Brain microvascular endothelial cell (primary cell): ENCODE measurements around the gene UBE2O.
A peak's percentile ranks its signal among the peaks of the same experiment; 100 is the strongest.

Experiments used
- DNase-seq: peaks from one replicate; pipeline ENCODE4 v3.0.0-alpha.2; 2020
- H3K27ac ChIP-seq: fragments of 250-450 bp; sonication (Bioruptor Pico); 2 replicates; pipeline ENCODE4 v1.5.1; 2020; ENCODE audit warnings: mild to moderate bottlenecking, moderate library complexity
- H3K27me3 ChIP-seq: fragments of 250-450 bp; sonication (Bioruptor Pico); replicated peaks from 2 replicates; pipeline ENCODE4 v1.5.1; 2020; ENCODE audit warnings: mild to moderate bottlenecking
- H3K36me3 ChIP-seq: fragments of 250-450 bp; sonication (Bioruptor Pico); replicated peaks from 2 replicates; pipeline ENCODE4 v1.5.1; 2020; ENCODE audit warnings: mild to moderate bottlenecking
- H3K4me3 ChIP-seq: 2 replicates; pipeline ENCODE4 v1.5.1; 2011; ENCODE audit warnings: low read depth, mild to moderate bottlenecking, control low read depth, low read length, moderate library complexity
- in situ Hi-C: cut with HindIII; loops from 2 replicates; pipeline ENCODE4 v1.10.0; 2017; ENCODE audit warnings: low sequenced_read_pairs, low pct_ligation_motif_present
- TF ChIP-seq, protein P1 (sequence below): IDR thresholded peaks from 2 replicates; pipeline ENCODE4 v1.5.1; 2011; ENCODE audit warnings: low read depth, mild to moderate bottlenecking, moderate library complexity, low read length, control low read depth, inconsistent platforms; ENCODE audit errors: missing control alignments

UBE2O gene

DNA sequence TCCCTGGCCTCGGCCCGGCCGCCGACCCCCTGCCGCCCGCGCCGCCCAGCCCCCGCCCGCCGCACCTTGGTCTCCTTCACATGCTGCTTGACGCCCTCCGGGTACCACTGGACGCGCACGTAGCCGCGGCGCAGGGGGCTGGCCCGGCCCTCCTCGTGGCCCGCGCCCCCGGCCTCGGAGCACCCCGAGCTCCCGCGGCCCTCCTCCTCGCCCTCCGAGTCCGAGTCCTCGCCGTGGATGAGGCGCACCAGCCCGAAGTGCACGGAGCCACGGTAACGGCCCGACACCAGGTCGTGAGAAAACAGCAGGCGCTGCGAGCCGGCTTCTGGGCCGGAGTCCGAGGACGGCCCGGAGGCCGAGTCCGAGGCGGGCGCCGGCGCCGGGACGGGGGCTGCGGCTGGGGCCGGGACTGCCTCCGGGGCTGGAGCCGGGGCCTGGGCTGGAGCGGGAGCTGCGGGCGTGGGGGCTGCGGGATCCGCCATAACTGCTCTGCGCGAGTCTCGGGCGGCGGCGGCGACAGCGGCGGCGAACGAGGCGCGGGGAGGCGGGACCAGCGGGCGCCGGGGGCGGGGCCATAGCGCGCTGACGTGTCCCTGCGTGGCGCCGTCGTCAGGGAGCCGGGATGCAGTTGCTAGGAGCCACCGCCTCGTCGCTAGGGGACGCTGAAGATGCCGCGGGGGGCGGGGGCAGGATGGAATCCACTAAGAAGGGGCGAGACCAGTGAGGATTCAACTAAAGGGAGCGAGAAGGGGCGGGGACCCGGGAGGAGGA is at the start of gene UBE2O:
TSS of gene UBE2O (minus strand) at position 493 of the 771 bp plus-strand sequence. CDS start at position 482, 11 bp downstream.
- H3K4me3 ChIP-seq: peak within 1 kb of the TSS; percentile 74
- H3K36me3 ChIP-seq: no peaks in the 10 kb centered on the region
- DNase-seq: peak; percentile 74
- TF ChIP-seq, protein P1, sequence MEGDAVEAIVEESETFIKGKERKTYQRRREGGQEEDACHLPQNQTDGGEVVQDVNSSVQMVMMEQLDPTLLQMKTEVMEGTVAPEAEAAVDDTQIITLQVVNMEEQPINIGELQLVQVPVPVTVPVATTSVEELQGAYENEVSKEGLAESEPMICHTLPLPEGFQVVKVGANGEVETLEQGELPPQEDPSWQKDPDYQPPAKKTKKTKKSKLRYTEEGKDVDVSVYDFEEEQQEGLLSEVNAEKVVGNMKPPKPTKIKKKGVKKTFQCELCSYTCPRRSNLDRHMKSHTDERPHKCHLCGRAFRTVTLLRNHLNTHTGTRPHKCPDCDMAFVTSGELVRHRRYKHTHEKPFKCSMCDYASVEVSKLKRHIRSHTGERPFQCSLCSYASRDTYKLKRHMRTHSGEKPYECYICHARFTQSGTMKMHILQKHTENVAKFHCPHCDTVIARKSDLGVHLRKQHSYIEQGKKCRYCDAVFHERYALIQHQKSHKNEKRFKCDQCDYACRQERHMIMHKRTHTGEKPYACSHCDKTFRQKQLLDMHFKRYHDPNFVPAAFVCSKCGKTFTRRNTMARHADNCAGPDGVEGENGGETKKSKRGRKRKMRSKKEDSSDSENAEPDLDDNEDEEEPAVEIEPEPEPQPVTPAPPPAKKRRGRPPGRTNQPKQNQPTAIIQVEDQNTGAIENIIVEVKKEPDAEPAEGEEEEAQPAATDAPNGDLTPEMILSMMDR: peak; percentile 54
- H3K27me3 ChIP-seq: no peaks in the 10 kb centered on the region
- H3K27ac ChIP-seq: peak within 1 kb of the TSS; percentile 74
- in situ Hi-C loops: no loop called here

DNA sequence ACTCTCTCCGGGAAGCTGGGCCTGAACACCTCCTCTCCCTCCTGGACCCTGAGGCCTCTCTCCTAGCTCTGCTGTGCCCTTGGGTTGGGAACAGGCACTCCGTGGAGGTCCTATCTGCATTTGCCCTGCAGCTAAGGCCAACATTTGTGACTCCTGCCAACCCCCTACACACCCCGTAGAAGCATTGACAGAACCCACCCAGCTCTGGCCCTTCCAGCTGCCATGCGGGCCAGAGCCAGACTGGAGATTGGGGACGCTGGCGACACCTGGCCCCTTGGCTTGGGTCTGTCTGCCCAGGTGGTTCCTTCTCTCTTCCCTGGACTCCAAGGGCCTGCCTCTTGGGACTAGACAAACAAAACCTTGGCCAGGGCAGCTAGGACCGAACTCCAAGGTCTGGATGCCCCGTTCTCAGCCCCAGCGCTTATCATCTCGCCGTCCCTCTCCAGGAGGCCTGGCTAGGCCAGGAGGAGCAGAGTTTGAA is 48.9 kb upstream of the UBE2O start:
- no peak for DNase-seq
- in situ Hi-C loops: no loop called here
- TF ChIP-seq, protein P1: no peak
- H3K27me3 ChIP-seq: no peaks in the 10 kb centered on the region
- peak overlapping the region; percentile 68 for H3K4me3 ChIP-seq
- H3K27ac ChIP-seq: peak overlapping the region; percentile 70
- H3K36me3 ChIP-seq: no peaks in the 10 kb centered on the region

DNA sequence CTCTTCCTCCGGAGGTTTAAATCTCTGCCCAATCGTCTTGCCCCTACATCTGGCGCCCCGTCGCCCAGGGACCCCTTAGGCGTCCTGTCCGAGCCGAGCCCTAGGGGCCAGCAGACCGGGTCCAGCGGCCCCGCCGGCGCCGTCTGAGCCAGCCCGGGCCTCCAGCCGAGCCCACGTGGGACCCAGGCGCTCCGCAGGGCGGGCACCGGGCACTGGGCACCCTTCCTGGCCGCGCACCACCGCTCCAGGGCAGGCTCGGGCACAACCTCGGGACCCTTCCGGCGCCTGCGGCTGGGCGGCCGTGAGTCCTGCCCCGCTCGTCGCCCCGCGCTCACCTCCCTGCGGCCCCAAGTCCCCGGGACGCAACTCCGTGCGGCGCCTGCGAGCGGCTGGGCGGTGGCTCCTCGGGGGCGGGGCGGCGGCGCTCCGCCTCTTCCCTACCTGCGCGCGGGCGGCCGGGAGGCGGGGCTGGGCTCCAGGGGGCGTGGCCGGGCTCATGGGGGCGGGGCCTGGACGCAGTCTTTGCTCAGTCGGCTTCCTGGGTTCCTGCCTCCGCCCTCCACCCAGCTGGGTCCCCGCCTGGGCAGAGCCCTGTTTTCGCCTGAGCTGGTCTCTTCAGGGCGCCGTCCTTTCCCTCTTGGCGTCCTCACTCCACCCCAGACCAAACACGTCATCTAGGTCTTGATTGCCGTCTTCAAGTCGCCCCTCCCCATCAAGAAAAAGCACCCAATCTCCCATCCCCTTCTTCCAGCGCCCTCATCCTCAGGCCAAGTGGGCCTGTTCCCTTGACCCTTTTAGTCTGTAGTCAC is 48.3 kb upstream of the UBE2O start, which contains the start of gene RHBDF2:
TSS of gene RHBDF2 (minus strand) at position 406 of the 809 bp plus-strand sequence. CDS start 19,899 bp downstream, outside the sequence.
- Histone ChIP-seq H3K4me3 (peak within 1 kb of the TSS; percentile 68), H3K36me3 (no peaks in the 10 kb centered on the region), H3K27ac (peak within 1 kb of the TSS; percentile 70), H3K27me3 (no peaks in the 10 kb centered on the region)
- TF ChIP-seq, protein P1: no peak
- in situ Hi-C loops: no loop called here
- peak; percentile 72 for DNase-seq

DNA sequence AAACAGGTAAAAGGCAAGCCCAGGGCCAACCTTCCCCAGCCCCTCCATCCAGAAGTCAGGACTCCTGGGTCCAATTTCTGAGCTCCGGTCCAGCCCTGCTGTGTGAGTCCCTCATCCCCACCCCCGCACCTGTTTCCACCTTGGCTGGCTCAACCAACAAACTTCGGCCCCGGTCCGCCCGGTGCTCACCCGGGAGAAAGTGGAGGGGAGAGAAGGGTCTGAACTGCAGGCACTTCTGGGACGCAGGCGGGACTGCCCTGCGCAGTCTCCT is 47.7 kb upstream of the UBE2O start:
- H3K27me3 ChIP-seq: no peaks in the 10 kb centered on the region
- in situ Hi-C loops: no loop called here
- peak overlapping the region; percentile 68 for H3K4me3 ChIP-seq
- peak overlapping the region; percentile 70 for H3K27ac ChIP-seq
- no peak for DNase-seq
- TF ChIP-seq, protein P1: no peak
- no peaks in the 10 kb centered on the region for H3K36me3 ChIP-seq

DNA sequence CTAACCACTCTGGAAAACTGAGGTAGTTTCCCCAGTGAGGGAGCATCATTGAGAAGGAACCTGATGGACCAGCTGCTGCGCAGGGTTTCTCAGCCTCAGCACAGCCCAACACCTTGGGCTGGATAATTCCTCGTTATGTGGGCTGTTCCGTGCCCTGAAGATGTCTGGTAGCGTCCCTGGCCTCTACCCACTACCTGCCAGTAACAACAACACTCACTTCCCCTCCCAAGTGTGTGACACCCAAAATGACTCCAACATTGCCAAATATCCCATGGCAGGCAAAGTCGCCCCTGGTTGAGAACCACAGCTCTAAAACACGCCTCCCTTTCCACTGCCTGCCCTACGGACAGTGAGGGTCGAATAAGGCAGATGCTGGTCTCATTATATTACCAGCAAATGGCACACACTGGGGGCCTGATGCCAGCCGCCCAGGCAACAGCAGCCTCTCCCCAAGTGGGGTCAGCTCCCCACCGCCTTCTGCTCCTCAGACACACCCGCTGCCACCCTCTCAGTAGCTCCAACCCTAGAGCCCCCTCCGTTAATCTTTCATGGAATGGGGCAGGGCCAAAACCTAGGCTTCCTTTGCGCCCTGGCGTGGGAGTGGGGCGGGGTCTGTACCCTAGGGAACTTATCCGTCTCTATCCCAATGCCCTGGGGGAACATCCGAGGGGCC is 47.3 kb upstream of the UBE2O start:
- TF ChIP-seq, protein P1: no peak
- Histone ChIP-seq H3K36me3 (no peaks in the 10 kb centered on the region), H3K27ac (no peak overlapping the region), H3K27me3 (no peaks in the 10 kb centered on the region), H3K4me3 (peak overlapping the region; percentile 68)
- no peak for DNase-seq
- in situ Hi-C loops: no loop called here
